ENCODE measurements around the gene ANKRD33B. TPM values are rescaled to one million over a fixed set of nuclear protein-coding genes. Genes with fewer than 3 reads are reported as not detected.
"Not testable (repeated sequence)": the region's sequence is repeated elsewhere in the genome, so short reads cannot be mapped to it uniquely, and the experiment has no call there.

The ANKRD33B gene
- total RNA-seq, 1 donor from 2014 or later, result 13.3 TPM

- intact Hi-C loops (cut with micrococcal nuclease), result no loop called here
These were observed 68.4 kb downstream of the ANKRD33B start for GRCh38 chr5:10632110-10632761.

GRCh38 chr5:10633271-10634049 is 69.6 kb downstream of the ANKRD33B start:
- intact Hi-C loops (cut with micrococcal nuclease), result loop anchor here (2.0 kb wide), 2 partner anchors 55 to 383 kb away; partner anchors contain the start of gene CCT5

- intact Hi-C loops (cut with micrococcal nuclease), result loop anchor here (2.0 kb wide), 2 partner anchors 55 to 383 kb away; partner anchors contain the start of gene CCT5
These were observed 70.2 kb downstream of the ANKRD33B start for GRCh38 chr5:10634050-10634449.

GRCh38 chr5:10634562-10634961 is 70.7 kb downstream of the ANKRD33B start:
- intact Hi-C loops (cut with micrococcal nuclease), result loop anchor here (2.0 kb wide), 2 partner anchors 54 to 384 kb away; partner anchors contain the start of gene CCT5

- intact Hi-C loops (cut with micrococcal nuclease), result loop anchor here (1.0 to 2.0 kb wide), 6 partner anchors 8 to 385 kb away; partner anchors contain the start of genes ANKRD33B, CCT5 and DAP
These were observed 71.5 kb downstream of the ANKRD33B start for GRCh38 chr5:10635257-10635866.

- intact Hi-C loops (cut with micrococcal nuclease), result loop anchor here (1.0 to 2.0 kb wide), 6 partner anchors 9 to 385 kb away; partner anchors contain the start of genes ANKRD33B, CCT5 and DAP
These were observed 72.0 kb downstream of the ANKRD33B start for GRCh38 chr5:10635867-10636350.

GRCh38 chr5:10636363-10637142 is 72.7 kb downstream of the ANKRD33B start:
- intact Hi-C loops (cut with micrococcal nuclease), result no loop called here

GRCh38 chr5:10637944-10638343 is 74.1 kb downstream of the ANKRD33B start:
- intact Hi-C loops (cut with micrococcal nuclease), result no loop called here

- intact Hi-C loops (cut with micrococcal nuclease), result not testable (repeated sequence)
These were observed 74.9 kb downstream of the ANKRD33B start for GRCh38 chr5:10638723-10639122.

- intact Hi-C loops (cut with micrococcal nuclease), result no loop called here
These were observed 76.0 kb downstream of the ANKRD33B start for GRCh38 chr5:10639846-10640368.

- intact Hi-C loops (cut with micrococcal nuclease), result no loop called here
These were observed 78.5 kb downstream of the ANKRD33B start for GRCh38 chr5:10642367-10642766.

GRCh38 chr5:10644192-10644591 is 80.3 kb downstream of the ANKRD33B start:
- intact Hi-C loops (cut with micrococcal nuclease), result no loop called here

- intact Hi-C loops (cut with micrococcal nuclease), result no loop called here
These were observed 81.3 kb downstream of the ANKRD33B start for GRCh38 chr5:10645146-10645545.

- intact Hi-C loops (cut with micrococcal nuclease), result no loop called here
These were observed 81.8 kb downstream of the ANKRD33B start for GRCh38 chr5:10645671-10646070.

- intact Hi-C loops (cut with micrococcal nuclease), result no loop called here
These were observed 83.8 kb downstream of the ANKRD33B start for GRCh38 chr5:10647640-10648039.

GRCh38 chr5:10648806-10649665 is 85.2 kb downstream of the ANKRD33B start:
- intact Hi-C loops (cut with micrococcal nuclease), result no loop called here

GRCh38 chr5:10649666-10650380 is 86.0 kb downstream of the ANKRD33B start:
- intact Hi-C loops (cut with micrococcal nuclease), result no loop called here

GRCh38 chr5:10652151-10652550 is 88.3 kb downstream of the ANKRD33B start:
- intact Hi-C loops (cut with micrococcal nuclease), result no loop called here

GRCh38 chr5:10652606-10653005 is 88.7 kb downstream of the ANKRD33B start:
- intact Hi-C loops (cut with micrococcal nuclease), result no loop called here
